ENCODE results near the gene RPS6KA2.
A peak's percentile ranks its signal among the peaks of the same experiment; 100 is the strongest.
"Not testable (repeated sequence)": the region's sequence is repeated elsewhere in the genome, so short reads cannot be mapped to it uniquely, and the experiment has no call there.

Gene RPS6KA2

DNA sequence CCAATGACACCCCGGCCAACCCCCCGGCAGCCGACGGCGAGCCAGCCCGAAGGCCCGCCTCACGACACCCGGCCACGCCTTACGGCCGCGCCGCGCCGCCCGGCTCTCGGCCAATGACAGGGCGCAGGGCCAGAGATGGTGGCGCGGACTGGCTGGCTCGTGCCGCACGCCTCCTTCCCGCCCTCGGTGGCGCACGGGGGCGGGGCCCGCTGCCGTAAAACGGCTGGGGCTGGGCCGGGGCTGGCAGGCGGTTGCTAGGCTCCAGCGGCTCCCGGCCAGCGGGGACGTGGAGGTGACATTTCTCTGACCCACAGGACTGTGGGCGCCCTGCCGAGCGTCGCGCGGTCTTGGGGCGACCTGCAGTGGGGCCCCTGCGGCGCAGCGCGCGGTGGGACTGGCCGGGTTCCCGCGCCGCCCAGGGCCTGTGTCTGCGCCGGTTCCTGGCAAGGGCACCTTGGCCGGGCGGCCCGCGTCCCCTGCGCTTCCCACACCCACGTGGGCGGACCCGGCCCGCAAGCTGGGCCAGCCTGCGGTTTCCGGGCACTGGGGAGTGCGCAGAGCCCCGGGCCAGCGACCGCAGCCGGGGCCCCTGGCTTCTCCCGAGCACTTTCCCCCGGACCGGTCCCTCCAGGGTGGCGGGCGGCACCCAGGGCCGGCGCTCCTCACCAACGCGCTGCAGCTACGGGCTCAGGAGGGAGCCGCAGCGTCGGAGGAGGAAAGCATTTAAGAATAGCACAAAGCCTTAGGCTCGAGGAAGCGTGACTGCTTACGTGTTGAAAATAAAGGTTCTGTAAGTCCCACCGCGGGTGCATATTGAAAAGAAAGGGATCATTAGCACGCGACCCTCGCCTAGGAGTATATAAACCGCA, 243.9 kb downstream of the RPS6KA2 start, which contains the start of gene MPC1:
Gene MPC1 (minus strand): TSS at position 8 of the 869 bp plus-strand sequence. CDS start 64 bp downstream, outside the sequence.
- DNase-seq: peak; percentile 94 to 95

DNA sequence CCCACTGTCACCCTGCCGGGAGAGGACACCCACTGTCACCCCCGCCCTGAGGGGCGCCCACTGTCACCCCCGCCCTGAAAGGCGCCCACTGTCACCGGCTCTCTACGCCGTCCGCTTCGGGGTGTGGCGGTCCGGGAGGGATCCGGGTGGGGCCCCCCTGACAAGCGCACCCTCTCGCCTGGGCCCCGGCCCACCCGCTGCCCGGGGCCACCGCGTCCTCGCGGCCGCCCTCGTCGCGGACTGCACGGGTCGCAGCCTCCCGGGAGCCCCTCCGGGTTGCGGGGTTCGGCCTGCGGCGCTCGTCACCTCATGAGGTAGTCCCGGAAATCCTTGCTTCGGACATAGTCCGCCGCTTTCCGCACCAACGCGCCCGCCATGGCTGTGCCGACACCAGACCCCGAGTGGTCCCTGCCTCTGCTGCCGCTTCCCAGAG, 244.5 kb downstream of the RPS6KA2 start:
- peak in 1 of 2 donors; percentile 24 for DNase-seq

DNA sequence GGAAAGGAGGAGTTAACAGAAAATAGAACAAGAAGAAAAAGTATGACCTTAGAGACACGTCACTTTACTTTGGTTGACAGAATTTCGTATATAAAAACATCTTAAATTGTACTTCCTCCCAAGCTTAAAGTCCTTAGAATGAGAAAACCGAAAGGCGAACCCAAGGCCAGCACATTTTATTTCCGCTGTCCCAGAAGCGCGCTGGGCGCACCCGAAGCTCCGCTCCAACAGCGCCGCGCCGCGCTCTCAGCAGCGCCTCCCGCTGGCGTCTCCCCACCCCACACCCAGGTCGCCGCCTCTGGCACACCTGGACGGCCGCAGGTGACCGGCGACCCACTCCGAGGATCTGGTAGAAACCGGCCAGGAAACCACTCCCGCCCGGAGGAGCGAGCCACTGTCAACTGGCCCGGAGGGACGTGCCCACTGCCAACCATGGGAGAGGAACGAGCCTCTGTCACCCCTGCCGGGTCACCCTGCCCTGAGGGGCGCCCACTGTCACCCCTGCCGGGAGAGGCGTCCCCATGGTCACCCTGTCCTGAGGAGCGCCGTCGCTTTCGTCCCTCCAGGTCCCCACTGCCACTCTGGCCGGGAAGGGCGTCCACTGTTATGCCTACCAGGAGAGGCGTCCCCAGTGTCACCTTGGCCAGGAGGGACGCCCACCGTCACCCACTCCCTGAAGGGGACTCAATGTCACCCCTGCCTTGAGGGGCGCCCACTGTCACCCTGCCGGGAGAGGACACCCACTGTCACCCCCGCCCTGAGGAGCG, 245.1 kb downstream of the RPS6KA2 start:
- peak; percentile 72 to 77 for DNase-seq

DNA sequence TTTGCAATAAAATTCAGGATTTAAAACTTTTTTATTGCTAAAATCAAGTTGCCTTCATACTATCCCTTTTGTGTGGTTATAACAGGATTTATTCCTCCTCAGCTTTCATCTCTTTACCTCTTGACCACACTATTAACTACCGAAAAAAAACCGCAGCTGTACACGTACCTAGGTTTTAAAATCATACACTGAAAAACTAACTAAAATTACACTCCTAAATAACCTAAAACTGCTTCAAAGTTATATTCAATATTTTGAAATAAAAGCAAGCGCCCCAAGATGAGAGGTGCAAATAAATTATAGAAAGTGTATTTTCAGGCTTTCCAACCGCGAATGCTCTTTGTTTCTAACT, 245.7 kb downstream of the RPS6KA2 start:
- no peak for DNase-seq

DNA sequence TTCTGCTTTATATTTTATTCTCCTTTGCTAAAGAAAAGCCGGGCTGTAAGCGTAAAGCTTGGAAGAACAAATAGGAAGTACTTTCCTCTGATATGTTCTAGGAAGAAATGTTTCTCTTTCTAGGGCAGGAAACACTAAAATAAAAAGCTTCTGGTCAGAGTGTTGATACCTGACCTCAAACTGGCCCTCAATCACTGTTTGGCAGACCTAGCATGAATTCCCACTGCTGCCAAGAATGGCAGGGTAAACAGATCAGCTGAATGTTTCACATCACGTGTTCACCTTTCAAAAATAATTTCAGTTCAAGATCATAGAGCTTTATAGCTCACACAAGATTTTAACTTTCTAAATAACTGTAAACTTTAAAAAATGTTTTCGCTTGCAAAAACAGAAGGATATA, 247.3 kb downstream of the RPS6KA2 start:
- DNase-seq: no peak

DNA sequence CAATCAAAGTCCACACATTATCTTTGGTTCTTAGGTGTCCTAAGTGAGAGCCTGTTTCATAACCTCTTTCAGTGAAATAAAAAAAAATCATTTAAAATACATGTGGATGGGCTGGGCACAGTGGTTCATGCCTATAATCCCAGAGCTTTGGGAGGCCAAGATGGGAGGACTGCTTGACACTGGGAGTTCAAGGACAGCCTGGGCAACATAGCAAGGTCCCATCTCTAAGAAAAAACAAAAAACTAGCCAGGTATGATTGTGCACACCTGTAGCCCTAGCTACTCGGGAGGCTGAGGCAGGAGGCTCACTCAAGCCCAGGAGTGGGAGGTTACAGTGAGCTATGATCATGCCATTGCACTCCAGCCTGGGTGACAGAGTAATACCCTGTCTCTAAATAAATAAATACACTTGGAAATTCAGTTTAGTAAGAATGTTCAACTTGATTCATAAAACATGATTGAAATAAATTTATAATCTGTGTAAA, 247.9 kb downstream of the RPS6KA2 start:
- DNase-seq: no peak

DNA sequence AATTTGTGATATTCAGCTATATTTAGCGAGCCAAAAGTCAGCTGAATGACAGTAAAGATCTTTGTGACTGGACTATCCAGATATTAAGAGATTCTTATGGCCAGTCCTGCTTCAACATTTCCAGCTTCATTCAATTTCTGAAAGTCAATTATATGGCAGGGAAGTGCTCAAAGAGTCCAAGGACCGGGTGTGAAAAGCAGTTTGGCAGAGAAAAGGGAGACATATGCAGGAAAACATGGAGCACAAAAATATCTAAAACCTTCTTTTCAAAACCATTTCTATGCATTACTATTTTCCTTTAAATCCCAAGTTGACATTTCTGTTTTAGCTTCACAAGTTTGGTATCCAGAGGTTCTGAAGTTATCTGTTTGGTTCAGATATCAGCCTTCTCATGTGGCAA, 249.3 kb downstream of the RPS6KA2 start:
- no peak for DNase-seq

DNA sequence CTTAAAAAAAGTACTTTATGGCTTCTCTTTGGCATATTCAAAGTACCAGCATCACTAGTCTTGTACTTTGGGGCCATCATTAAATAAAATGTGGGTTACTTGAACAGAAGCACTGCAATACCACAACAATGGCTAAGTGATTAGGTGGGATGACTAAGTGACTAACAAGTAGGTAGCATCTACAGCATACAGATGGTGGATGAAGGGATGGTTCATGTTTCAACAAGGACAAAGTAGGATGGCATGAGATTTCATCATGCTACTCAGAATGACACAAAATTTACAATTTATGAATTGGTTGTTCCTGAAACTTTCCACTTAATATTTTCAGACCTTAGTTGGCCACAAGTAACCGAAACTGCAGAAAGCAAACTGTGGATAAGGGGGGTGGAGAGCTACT, 252.0 kb downstream of the RPS6KA2 start:
- no peak for DNase-seq

DNA sequence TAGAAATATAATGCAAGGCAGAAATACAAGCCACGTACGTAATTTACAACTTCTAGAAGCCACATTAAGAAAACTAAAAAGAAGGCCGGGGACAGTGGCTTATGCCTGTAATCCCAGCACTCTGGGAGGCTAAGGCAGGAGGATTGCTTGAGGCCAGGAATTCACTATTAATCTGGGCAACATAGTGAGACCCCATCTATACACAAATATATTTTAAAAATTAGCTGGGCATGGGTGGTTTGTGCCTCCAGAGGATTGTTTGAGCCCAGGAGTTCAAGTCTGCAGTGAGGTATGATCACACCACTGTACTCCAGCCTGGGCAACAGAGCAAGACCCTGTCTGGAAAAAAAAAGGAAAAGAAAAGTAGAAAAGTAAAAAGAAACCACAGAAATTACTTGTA, 256.6 kb downstream of the RPS6KA2 start:
- DNase-seq: no peak

DNA sequence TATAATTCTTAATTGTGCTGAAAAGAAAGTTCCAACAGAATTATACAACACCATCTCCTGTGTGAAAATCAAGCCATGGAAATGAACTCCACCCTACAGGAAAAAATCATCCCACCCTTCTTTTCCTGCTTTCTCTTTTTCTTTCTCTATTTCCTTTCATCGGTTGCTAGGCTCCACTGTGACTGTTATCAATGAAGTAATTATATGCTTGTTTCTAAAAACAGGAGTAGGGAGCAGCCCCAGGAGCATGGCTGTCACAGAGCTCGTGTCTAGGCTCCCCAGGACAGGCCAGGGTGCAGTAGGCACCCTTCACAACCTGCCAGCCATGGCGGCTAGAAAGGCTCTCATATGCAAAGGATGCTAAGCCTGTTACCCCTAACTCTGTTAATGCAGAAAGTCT, 257.3 kb downstream of the RPS6KA2 start:
- no peak for DNase-seq

DNA sequence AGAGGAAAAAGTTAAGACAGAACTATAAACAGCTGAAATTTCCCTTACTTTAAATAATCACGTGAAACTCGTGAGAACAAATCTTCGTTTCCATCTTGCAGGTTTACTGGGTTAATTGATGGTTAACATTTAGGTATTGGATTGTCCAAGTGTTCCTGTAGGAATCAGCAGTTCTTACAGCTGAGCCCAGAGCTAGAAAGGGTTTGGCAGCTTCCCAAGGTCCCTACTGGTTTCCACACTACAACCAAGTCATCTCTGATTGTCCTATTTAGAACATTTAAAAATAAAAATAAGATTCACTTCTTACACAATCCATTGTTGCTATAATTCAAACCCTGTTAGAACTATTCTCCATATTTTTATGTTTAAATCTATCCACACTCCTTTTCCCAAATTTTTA, 260.1 kb downstream of the RPS6KA2 start:
- DNase-seq: no peak

DNA sequence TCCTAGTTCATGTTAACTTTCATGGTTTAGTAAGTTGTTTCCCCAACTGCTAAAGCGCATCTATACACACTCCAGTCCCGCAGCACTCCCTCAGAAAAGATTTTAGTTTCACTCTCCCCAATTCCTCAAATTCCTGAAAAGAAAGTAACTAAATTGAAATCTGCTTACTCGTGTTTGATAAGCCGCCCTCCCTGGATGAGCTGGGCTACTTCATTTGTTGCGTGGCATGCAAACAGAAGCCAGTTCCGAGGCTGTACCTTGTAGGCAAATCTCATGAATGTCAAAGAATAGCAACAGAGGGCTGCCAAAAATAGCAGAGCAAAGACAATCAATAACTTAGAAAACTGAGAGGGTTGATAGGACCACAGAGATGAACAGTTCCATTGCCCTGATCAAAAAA, 261.2 kb downstream of the RPS6KA2 start:
- DNase-seq: no peak

DNA sequence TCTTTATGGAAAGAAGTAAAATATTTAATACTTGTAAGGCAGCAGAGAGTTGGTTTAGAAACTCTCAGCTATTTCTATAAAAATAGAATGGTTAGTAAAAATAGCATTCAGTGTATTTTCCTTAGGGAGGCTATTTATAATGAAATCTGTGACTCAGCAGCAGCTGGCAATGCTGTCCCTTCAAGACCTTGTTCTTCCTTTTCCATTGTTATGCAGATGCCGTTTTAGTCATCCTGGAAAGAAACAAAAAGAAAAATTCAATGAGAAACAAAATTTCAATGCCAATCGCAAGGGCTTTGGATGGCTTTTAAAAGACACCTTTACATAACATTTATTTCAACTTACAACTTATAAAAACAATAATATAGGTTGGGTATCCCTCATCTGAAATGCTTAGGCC, 261.8 kb downstream of the RPS6KA2 start:
- no peak for DNase-seq

DNA sequence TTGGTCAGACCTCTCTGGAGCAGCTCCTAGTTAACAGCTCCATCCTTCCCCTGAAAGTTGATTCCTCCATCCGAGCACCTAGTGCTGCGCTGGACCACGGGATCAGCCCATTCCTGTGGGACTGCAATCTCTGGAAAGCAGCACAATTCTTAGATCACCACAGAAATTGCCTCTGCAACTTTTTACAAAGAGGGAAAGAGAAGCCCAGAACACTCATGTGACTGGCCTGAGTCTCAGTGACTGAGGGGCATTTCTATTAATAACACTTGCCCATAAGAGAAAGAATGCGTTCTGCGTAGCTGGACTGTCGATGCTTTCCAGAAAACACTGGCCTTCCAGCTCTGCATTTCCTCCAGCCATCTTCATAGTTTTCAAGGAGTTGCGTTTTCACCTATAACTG, 262.6 kb downstream of the RPS6KA2 start:
- no peak for DNase-seq

DNA sequence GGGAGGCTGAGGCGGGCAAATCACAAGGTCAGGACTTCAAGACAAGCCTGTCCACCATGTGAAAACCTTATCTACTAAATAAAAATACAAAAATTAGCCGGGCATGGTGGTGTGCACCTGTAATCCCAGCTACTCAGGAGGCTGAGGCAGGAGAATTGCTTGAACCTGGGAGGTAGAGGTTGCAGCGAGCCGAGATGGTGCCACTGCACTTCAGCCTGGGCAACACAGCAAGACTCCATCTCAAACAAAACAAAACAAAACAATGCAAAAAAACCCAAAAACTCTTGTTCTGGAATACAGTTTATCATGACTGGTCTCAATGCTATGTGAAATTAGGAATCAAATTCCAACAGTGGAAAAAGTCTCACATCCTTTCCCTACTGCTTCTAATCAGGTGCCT, 264.6 kb downstream of the RPS6KA2 start:
- not testable (repeated sequence) for DNase-seq

DNA sequence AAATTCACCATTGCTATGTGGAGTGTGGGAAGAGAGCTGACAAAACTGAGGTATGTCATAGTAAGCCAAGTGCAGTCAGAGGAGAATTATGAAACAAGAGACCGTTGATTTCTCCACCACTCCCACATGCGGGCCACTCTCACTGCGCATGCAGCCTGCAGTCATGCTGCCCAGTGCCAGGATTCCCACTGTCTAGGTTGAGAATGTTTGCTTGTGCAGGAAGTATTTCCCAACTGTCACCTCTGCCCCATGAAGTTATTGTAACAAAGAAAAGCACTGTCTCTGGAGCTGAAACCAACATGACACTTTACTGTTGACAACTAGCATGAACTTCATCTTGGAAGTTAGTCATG, 266.0 kb downstream of the RPS6KA2 start:
- DNase-seq: no peak

DNA sequence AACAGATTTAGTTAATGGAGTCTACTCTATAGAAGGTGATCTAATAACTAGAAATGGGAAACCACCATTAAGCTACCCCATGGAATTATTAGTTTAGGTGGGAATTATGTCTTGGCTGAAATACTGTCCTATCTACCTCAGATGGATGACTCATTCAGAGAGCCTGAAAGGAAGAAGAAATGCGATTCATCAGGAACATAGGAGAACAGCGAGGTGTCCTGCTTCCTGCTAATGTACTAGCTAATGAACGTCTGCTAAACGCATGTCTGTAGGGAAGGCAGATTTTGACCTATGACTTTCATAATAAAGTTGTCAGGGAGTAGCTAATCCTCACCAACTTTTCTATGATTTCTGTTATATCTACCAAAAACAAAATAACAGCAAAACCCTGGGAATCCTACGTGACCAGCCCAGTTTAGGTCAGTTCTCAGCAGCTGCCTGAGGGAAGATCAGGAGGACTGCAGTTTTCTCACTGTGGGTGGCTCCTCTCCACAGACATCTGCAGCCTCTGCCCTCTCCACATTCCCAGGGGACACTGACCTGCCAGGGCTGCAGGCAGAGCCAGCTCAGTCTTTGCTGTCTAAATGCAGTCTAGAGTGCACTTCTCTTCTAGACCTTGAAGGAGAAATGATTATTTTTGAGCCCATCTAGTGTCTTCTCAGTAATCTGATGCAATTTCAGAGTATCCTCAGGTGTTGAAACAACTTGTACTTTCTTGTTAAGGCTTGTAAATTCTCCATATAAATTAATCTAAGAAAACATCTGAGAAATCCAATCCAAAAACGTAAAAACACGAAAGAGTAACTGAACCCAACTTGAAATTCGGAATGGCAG, 266.6 kb downstream of the RPS6KA2 start:
- DNase-seq: no peak

All from stimulated activated CD4-positive, alpha-beta T cell treated with anti-CD3 and anti-CD28 coated beads, Interleukin-2, amount 100 ng/mL, for 24 hours (primary cell).